Prostate gland (tissue), 2 donors: ENCODE data around the gene DTHD1.

ENCODE experiments used
- POLR2A ChIP-seq: fragments of 450-650 bp; IDR thresholded peaks from one replicate; pipeline ENCODE4 v1.6.1; 2016; ENCODE audit warnings: antibody characterized with exemption, mild to moderate bottlenecking
- TF ChIP-seq, protein P1 (sequence below), 4 experiments: fragments of 200-600 bp in 2 of 4; fragments of 450-650 bp in 2 of 4; sonication (generic) in 2 of 4; IDR thresholded peaks; 1 replicate in 3 of 4; 2 replicates in 1 of 4; pipeline ENCODE4 v1.5.1; 2016 to 2019; ENCODE audit warnings: antibody characterized with exemption in 4 of 4, mild to moderate bottlenecking in 2 of 4, moderate library complexity in 2 of 4

DNA sequence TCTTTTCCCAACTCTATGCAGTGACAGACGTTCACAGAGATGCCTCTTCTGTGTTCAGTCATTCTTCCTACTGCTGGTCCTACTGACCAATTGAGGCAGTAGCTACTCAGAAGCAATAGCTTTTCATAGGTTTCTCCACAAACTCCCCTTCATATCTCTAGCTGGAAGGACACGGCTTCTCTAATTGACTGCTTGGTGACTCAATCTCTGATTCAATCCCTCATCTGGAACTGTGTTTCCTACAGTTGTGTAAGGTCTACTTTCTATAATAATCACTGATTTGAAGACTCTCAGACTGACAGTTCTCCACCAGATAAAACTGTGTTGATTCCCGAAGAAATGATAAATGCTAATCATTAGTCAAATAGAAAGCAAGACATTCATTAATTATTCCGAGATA lies 111.5 kb downstream of the DTHD1 start:
- TF ChIP-seq, protein P1, sequence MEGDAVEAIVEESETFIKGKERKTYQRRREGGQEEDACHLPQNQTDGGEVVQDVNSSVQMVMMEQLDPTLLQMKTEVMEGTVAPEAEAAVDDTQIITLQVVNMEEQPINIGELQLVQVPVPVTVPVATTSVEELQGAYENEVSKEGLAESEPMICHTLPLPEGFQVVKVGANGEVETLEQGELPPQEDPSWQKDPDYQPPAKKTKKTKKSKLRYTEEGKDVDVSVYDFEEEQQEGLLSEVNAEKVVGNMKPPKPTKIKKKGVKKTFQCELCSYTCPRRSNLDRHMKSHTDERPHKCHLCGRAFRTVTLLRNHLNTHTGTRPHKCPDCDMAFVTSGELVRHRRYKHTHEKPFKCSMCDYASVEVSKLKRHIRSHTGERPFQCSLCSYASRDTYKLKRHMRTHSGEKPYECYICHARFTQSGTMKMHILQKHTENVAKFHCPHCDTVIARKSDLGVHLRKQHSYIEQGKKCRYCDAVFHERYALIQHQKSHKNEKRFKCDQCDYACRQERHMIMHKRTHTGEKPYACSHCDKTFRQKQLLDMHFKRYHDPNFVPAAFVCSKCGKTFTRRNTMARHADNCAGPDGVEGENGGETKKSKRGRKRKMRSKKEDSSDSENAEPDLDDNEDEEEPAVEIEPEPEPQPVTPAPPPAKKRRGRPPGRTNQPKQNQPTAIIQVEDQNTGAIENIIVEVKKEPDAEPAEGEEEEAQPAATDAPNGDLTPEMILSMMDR (IDR thresholded peaks at IDR 0.05), result no peak
- TF ChIP-seq POLR2A, result no peak
